PC-3 (cell line): Measurements from ENCODE around the gene EEF1E1.

Source experiments
- CTCF ChIP-seq: fragments of 300-600 bp; sonication (generic); conservative IDR thresholded peaks from 2 replicates; pipeline ENCODE4 v1.5.1; 2017; ENCODE audit warnings: antibody characterized with exemption, low read depth, mild to moderate bottlenecking, low read length
- EZH2 ChIP-seq: fragments of 300-600 bp; sonication (generic); IDR thresholded peaks from one replicate; pipeline ENCODE4 v1.6.1; 2017; ENCODE audit warnings: antibody characterized with exemption, mild to moderate bottlenecking, low read length; ENCODE audit not compliant: unreplicated experiment

DNA sequence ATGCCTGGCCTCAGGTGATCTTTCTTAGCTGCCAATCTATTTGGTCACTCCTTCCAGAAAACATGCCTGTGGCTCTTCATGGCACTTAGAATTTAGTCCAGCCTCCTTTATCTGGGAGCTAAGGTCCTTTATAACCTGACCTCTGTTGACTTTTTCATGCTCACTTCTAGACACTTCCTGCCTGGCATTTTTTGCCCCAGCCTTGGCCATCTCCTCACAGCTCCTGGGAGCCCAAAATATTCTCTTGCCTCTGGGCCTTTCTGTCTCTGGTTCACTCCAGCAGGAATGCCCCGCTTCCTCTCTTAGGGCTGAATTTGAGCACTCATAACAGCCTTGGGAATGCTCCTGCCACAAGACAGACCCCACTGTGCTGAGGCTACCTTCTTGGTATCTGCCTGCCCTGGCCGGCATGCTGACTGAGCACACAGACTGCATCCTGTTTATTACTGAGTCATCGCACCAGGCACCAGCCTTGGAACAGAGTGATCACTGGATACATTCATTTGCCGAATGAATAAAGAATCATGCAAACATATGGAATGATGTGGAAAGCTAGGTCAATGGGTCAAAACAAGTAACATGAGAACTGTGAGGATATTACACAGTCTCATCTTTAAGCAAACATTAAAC lies 5.8 kb upstream of the EEF1E1 start:
- TF ChIP-seq CTCF (no peak), EZH2 (no peak)
